ENCODE results near the gene BASP1. TPM values are rescaled to one million over a fixed set of nuclear protein-coding genes. Genes with fewer than 3 reads are reported as not detected.
"Not testable (repeated sequence)": the region's sequence is repeated elsewhere in the genome, so short reads cannot be mapped to it uniquely, and the experiment has no call there.

The BASP1 gene

DNA sequence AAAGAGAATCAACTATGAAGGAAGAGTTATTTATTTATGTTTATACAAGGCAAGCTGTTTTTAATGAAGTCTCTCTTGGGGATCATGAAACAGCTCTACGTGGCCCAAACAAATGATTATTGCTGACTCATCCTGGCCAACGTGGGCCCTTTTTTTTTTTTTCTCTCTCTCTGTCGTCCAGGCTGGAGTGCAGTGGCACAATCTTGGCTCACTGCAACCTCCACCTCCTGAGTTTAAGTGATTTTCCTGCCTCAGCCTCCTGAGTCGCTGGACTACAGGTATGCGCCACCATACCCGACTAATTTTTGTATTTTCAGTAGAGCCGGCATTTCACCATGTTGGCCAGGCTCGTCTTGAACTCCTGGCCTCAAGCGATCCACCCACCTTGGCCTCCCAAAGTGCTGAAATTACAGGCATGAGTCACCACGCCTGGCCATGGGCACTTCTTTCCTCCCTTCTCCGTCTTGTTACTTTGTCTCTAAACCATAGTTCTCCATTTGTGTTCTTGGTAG is 98.3 kb downstream of the BASP1 start:
- no peak overlapping the region for H3K9ac ChIP-seq (ENCODE audit: low read depth, low read length)
- H3K36me3 ChIP-seq (ENCODE audit: insufficient read depth, low read length) = no peaks in the 10 kb centered on the region
- peaks cover 28% of the 10 kb centered on the region for H3K4me1 ChIP-seq (ENCODE audit: control insufficient read depth, insufficient read depth, low read length)
- no peaks in the 10 kb centered on the region for H3K27me3 ChIP-seq (ENCODE audit: control insufficient read depth, insufficient read depth, low read length)
- peak overlapping the region; percentile 12 for H3K4me2 ChIP-seq (ENCODE audit: low read length)
- no peaks in the 10 kb centered on the region for H3K9me3 ChIP-seq (replicated peaks; ENCODE audit: low read length)
- no peak overlapping the region for H3K4me3 ChIP-seq (ENCODE audit: low read length)

DNA sequence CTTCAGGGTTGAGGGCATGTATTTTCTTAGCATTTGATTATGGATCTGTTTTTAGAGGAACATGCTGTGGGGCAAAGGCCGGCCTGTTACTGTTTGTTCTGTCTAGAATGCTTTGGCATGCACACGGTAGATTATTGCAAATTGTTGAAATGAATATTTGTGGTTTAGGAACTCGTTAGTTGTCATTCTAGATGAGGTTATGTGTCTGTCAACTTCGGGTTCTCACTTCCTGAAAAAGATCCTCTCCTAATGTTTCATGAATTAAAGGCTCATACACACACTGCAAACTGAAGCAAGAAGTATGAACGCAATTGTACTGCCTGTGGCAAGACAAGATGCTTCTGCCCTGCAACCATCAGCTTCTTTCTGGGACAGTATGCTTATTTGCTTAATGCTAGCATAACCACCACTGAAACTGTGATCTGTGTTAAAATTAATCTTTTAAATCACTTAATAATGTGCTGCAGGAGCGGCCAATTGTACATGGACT is 99.6 kb downstream of the BASP1 start:
- H3K4me2 ChIP-seq (ENCODE audit: low read length) = peak overlapping the region; percentile 14
- H3K9ac ChIP-seq (ENCODE audit: low read depth, low read length) = no peak overlapping the region
- peaks cover 28% of the 10 kb centered on the region for H3K4me1 ChIP-seq (ENCODE audit: control insufficient read depth, insufficient read depth, low read length)
- no peaks in the 10 kb centered on the region for H3K9me3 ChIP-seq (replicated peaks; ENCODE audit: low read length)
- no peaks in the 10 kb centered on the region for H3K27me3 ChIP-seq (ENCODE audit: control insufficient read depth, insufficient read depth, low read length)
- H3K4me3 ChIP-seq (ENCODE audit: low read length) = no peak overlapping the region
- no peaks in the 10 kb centered on the region for H3K36me3 ChIP-seq (ENCODE audit: insufficient read depth, low read length)

DNA sequence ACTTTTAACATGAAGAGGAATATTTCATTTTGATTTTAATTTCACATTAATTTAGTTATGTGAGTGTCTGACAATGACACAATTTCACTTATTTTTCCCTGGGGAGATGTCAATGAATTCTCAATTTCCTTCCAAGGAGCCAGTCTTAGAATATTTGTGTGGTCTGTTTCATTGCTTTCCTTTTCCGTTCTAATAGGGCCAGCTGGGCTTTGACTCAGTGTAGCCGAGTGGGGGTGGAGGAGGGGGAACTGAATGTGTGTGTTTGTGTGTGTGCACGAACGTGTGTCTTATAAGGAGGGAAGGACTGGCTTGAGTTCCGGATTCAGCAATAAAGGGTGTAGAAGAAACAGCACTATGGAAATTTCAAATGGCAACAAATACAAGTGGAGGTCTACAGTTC is 100.0 kb downstream of the BASP1 start:
- Histone ChIP-seq H3K9me3 (replicated peaks; ENCODE audit: low read length) (no peaks in the 10 kb centered on the region), H3K4me1 (ENCODE audit: control insufficient read depth, insufficient read depth, low read length) (peaks cover 28% of the 10 kb centered on the region), H3K4me3 (ENCODE audit: low read length) (no peak overlapping the region), H3K9ac (ENCODE audit: low read depth, low read length) (no peak overlapping the region), H3K36me3 (ENCODE audit: insufficient read depth, low read length) (no peaks in the 10 kb centered on the region), H3K4me2 (ENCODE audit: low read length) (no peak overlapping the region), H3K27me3 (ENCODE audit: control insufficient read depth, insufficient read depth, low read length) (no peaks in the 10 kb centered on the region)

- H3K9ac ChIP-seq (ENCODE audit: low read depth, low read length); H3K9me3 ChIP-seq (replicated peaks; ENCODE audit: low read length); H3K4me3 ChIP-seq (ENCODE audit: low read length); H3K36me3 ChIP-seq (ENCODE audit: insufficient read depth, low read length); H3K4me2 ChIP-seq (ENCODE audit: low read length); H3K27me3 ChIP-seq (ENCODE audit: control insufficient read depth, insufficient read depth, low read length): not testable (repeated sequence)
- peaks cover 28% of the 10 kb centered on the region for H3K4me1 ChIP-seq (ENCODE audit: control insufficient read depth, insufficient read depth, low read length)
These were observed 101.7 kb downstream of the BASP1 start for GRCh38 chr5:17319095-17319494.

GRCh38 chr5:17325770-17326599 is 108.6 kb downstream of the BASP1 start:
- peaks cover 18% of the 10 kb centered on the region for H3K27me3 ChIP-seq (ENCODE audit: control insufficient read depth, insufficient read depth, low read length)
- no peak overlapping the region for H3K4me2 ChIP-seq (ENCODE audit: low read length)
- H3K4me1 ChIP-seq (ENCODE audit: control insufficient read depth, insufficient read depth, low read length) = no peaks in the 10 kb centered on the region
- no peaks in the 10 kb centered on the region for H3K36me3 ChIP-seq (ENCODE audit: insufficient read depth, low read length)
- no peak overlapping the region for H3K4me3 ChIP-seq (ENCODE audit: low read length)
- H3K9me3 ChIP-seq (replicated peaks; ENCODE audit: low read length) = no peaks in the 10 kb centered on the region
- H3K9ac ChIP-seq (ENCODE audit: low read depth, low read length) = no peak overlapping the region

Small RNA genes lying within 50 kb of the gene (small RNA-seq; reads per million reads assigned to genes)
- not detected for gene RNU6-1003P

Data from skeletal muscle satellite cell (primary cell).